ENCODE data around the gene ASXL3.

DNA sequence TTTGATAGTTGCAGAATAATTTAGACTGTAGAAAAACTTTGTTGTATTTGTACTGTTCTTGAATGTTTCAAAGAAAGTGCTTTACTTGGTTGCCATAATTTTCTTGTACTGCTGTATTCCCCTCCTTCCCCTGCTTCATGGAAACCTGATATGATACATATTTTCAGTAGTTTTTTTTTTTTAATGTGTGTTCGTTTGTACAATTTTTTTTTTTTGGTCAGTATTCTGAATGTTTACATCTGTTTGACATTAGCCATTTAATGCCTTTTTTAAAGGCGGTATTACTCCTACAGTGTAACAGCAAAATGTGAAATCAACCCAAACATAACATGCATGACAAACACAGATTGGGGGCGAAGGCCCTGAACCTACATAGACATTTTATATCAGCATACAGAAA, 172.3 kb downstream of the ASXL3 start:
- TF ChIP-seq, protein P1, sequence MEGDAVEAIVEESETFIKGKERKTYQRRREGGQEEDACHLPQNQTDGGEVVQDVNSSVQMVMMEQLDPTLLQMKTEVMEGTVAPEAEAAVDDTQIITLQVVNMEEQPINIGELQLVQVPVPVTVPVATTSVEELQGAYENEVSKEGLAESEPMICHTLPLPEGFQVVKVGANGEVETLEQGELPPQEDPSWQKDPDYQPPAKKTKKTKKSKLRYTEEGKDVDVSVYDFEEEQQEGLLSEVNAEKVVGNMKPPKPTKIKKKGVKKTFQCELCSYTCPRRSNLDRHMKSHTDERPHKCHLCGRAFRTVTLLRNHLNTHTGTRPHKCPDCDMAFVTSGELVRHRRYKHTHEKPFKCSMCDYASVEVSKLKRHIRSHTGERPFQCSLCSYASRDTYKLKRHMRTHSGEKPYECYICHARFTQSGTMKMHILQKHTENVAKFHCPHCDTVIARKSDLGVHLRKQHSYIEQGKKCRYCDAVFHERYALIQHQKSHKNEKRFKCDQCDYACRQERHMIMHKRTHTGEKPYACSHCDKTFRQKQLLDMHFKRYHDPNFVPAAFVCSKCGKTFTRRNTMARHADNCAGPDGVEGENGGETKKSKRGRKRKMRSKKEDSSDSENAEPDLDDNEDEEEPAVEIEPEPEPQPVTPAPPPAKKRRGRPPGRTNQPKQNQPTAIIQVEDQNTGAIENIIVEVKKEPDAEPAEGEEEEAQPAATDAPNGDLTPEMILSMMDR (conservative IDR thresholded peaks at IDR 0.05) = no peak
- no peak for TF ChIP-seq EZH2 (IDR thresholded peaks at IDR 0.05; ENCODE audit: low read depth)
